NCI-H82 treated with DMSO at 0.1 percent for 48 hours (cell line): ENCODE measurements around the gene PTPN4.
A peak's percentile ranks its signal among the peaks of the same experiment; 100 is the strongest.
"Not testable (repeated sequence)": the region's sequence is repeated elsewhere in the genome, so short reads cannot be mapped to it uniquely, and the experiment has no call there.

ENCODE experiments used
- DNase-seq: peaks from one replicate; lab custom pipeline; 2025; ENCODE audit not compliant: unreplicated experiment; lab: John Stamatoyannopoulos, UW

PTPN4 gene

GRCh38 chr2:119937680-119938079 is 178.0 kb downstream of the PTPN4 start:
- DNase-seq: no peak

- DNase-seq: no peak
These were observed 180.2 kb downstream of the PTPN4 start for GRCh38 chr2:119939915-119940314.

- DNase-seq: no peak
These were observed 181.1 kb downstream of the PTPN4 start for GRCh38 chr2:119940856-119941255.

GRCh38 chr2:119941388-119941787 is 181.7 kb downstream of the PTPN4 start:
- peak; percentile 36 for DNase-seq

- no peak for DNase-seq
These were observed 182.3 kb downstream of the PTPN4 start for GRCh38 chr2:119941981-119942513.

DNA sequence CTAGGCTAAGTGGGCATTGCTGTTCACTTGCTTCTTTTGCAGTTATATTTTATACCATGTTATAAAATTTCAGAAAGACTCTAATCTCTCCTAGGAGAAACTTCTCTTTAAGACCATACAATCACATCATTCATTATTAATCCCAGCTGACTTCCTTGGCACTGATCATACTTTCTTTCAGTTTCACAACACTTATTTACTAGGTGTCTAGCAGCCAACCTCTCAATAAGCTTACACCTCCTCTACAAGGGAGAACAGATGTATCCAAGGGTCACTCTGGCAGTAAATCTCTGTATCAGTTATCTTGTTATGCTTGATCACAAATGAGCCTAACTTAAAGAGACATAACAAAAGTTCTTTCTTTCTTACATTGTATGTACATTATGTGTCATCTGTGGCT is 183.3 kb downstream of the PTPN4 start:
- peak; percentile 82 for DNase-seq

GRCh38 chr2:119947535-119947934 is 187.8 kb downstream of the PTPN4 start:
- no peak for DNase-seq

GRCh38 chr2:119950966-119951365 is 191.2 kb downstream of the PTPN4 start:
- DNase-seq: no peak

DNA sequence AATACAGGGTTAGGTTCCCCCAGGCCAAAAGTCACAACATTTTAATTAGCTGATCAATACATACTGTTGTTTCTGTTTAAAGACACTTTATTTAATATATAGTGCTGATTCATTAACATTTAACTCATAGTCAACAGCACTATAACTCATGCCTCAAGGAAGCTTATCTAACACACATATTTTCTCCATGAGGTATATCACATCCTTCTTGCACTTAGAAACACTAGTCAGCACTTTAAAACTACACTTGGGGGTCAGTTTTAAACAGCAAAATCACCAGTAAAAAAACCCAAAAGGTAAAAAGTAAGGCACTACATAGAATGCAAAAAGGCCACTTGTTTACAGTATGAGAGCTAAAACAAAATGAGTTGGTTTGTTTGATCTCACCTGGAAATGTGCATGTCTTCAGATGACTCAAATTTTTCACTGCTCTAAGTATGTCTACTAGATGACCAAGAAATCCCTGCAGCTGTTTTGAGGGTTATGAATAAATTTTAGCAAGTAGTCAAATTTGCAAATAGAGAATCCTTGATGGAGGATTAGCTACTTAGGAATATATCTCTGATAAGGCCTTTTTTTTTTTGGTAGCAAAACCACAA is 199.0 kb downstream of the PTPN4 start:
- no peak for DNase-seq

GRCh38 chr2:119960821-119961220 is 201.1 kb downstream of the PTPN4 start:
- no peak for DNase-seq

DNA sequence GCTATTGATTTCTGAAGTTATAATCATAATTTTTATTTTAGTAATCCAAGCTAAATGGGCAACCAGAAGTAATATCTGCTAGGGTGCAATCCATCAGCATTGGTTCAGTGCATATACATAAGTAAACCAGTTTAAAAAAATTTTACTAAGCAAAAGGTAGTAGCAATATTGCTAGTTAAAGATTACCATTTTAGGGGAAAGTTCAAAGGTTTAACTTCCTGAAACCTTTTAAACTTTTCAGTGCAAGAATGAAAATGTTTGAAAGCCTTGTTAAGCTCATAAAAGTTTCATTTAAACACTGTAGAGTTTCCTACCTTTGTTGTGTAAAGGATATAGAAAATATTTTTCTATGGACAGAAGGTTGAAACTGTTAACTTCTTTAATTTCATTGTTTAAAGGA is 222.2 kb downstream of the PTPN4 start:
- no peak for DNase-seq

DNA sequence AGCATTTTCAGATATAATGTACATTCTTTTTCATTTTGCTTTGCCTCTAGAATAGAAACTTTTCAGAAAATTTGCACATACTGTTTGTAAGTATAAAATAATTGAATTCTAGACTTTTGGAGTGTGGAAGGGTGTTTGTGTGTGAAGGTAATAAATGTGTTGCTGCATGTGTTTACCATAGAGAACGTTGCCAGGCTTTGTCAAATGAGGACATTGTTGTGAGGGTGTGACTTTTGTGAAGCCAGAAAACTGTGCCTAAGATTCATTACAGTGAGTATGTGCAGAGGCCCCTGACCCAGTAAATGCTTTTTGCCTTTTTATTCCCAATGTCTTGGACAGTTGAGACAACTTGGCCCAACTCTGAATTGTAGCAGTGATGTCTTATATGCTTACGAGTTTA is 222.8 kb downstream of the PTPN4 start:
- DNase-seq: no peak

- no peak for DNase-seq
These were observed 223.4 kb downstream of the PTPN4 start for GRCh38 chr2:119983108-119983507.

GRCh38 chr2:119996148-119996547 is 236.4 kb downstream of the PTPN4 start:
- DNase-seq: no peak

DNA sequence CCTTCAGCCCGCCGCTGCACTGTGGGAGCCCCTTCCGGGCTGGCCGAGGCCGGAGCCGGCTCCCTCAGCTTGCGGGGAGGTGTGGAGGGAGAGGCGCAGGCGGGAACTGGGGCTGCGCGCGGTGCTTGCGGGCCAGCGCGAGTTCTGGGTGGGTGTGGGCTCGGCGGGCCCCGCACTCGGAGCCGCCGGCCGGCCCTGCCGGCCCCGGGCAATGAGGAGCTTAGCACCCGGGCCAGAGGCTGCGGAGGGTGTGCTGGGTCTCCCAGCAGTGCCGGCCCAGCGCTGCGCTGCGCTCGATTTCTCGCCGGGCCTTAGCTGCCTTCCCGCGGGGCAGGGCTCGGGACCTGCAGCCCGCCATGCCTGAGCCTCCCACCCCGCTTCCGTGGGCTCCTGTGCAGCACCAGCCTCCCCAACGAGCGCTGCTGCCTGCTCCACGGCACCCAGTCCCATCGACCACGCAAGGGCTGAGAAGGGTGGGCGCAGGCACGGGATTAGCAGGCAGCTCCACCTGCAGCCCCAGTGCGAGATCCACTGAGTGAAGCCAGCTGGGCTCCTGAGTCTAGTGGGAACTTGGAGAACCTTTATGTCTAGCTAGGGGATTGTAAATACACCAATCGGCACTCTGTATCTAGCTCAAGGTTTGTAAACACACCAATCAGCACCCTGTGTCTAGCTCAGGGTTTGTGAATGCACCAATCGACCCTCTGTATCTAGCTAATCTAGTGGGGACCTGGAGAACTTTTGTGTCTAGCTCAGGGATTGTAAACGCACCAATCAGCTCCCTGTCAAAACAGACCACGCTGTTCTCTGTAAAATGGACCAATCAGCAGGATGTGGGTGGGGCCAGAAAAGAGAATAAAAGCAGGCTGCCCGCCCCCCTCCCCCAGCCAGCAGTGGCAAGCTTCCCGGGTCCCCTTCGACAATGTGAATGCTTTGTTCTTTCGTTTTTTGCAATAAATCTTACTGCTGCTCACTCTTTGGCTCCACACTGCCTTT is 237.5 kb downstream of the PTPN4 start:
- not testable (repeated sequence) for DNase-seq

GRCh38 chr2:120001471-120001870 is 241.7 kb downstream of the PTPN4 start:
- no peak for DNase-seq

DNA sequence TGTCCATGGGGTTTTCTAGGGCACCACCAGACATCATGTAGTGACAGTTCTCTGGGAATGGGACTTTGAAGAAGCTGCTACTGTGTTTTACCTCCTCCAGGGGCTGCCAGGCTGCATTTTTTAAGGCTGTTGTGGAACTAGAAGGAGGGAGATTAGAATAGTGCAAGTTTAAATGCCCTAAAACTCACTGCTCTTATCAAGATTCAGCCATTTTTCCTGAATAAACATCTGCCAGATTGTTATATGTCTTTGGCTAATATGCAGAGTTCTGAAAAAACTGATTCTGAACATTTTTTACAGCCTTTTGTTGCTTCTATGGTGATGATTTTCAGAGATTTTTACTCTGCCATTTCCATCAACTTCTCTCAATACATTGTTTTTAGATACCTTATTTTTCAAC is 244.5 kb downstream of the PTPN4 start:
- DNase-seq: no peak

GRCh38 chr2:120005834-120006521 is 246.3 kb downstream of the PTPN4 start:
- no peak for DNase-seq

- no peak for DNase-seq
These were observed 248.1 kb downstream of the PTPN4 start for GRCh38 chr2:120007851-120008250.

DNA sequence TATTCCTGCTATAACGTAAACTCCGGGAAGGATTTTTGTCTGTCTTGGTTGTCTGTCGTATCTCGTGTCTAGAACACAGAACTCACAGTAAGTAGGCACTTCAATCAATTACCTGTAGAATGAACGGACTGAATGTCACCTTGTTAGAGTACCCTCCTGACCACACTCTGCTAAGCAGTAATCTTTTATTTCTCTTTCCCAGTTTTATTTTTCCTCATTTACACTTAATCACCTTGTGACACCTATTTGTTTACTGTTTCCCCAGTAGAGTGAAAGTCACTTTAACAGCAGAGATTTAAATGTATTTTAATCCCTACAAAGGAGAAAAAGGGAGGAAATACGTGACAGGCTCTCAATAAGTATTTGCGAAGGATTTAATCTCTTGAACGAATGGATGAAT is 252.6 kb downstream of the PTPN4 start:
- DNase-seq: peak; percentile 57

GRCh38 chr2:120012771-120013596 is 253.3 kb downstream of the PTPN4 start, which contains the start of gene EPB41L5:
TSS of gene EPB41L5 (plus strand) at chr2:120013077. CDS start at chr2:120019085, 6,008 bp downstream.
- peak; percentile 88 for DNase-seq
